GM19239 (cell line): ENCODE measurements around the gene AFF4.

ENCODE experiments used
- DNase-seq: peaks from one replicate; pipeline ENCODE4 v3.0.0; 2011; ENCODE audit warnings: low spot score; ENCODE audit not compliant: insufficient read length
- FAIRE-seq: peaks from 2 replicates; lab custom pipeline; 2011; peaks lifted over from hg19 to GRCh38; lab: Jason Lieb, UNC

Gene AFF4

GRCh38 chr5:132831095-132831860, 132.2 kb downstream of the AFF4 start:
- DNase-seq (no peak), FAIRE-seq (no peak)

- FAIRE-seq = peak; percentile 31
- peak; percentile 85 for DNase-seq
Observed at GRCh38 chr5:132830436-132831094, 132.9 kb downstream of the AFF4 start, which contains the start of gene SHROOM1. Gene SHROOM1 (minus strand): TSS chr5:132830647. CDS start chr5:132826140, 4,507 bp downstream.

- peak; percentile 44 for FAIRE-seq
- peak; percentile 97 for DNase-seq
Observed at GRCh38 chr5:132829742-132830435, 133.5 kb downstream of the AFF4 start.

DNA sequence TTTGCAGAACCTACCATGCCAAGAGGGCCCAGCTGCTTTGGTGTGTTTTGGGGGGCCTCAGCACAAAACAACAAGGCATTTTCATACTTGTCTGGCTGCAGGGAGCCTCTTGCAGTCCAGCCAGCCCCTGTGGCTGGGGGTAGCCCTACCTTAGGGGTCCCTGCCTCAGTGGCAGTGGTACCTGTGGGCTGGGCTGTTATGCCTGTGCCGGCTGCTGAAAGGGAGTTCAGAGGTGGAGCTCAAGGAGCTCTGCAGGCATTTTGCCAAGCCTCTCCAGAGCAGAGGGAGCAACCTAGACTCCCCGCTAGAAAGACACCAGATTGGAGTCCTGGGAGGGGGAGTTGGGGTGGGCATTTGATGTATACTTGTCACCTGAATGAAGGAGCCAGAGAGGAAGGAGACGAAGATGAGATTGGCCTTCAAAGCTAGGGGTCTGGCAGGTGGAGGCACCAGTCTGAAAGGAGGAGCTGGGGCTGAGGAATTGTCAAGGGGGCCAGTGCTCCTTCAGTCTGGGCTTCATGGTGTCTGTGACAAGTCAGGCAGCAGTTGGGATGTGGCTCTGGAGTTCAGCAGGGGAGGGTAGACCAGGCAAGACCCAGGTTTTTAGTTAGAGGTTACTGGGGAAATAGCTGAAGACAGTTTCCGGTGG, 134.5 kb downstream of the AFF4 start:
- no peak for DNase-seq
- FAIRE-seq = no peak

DNA sequence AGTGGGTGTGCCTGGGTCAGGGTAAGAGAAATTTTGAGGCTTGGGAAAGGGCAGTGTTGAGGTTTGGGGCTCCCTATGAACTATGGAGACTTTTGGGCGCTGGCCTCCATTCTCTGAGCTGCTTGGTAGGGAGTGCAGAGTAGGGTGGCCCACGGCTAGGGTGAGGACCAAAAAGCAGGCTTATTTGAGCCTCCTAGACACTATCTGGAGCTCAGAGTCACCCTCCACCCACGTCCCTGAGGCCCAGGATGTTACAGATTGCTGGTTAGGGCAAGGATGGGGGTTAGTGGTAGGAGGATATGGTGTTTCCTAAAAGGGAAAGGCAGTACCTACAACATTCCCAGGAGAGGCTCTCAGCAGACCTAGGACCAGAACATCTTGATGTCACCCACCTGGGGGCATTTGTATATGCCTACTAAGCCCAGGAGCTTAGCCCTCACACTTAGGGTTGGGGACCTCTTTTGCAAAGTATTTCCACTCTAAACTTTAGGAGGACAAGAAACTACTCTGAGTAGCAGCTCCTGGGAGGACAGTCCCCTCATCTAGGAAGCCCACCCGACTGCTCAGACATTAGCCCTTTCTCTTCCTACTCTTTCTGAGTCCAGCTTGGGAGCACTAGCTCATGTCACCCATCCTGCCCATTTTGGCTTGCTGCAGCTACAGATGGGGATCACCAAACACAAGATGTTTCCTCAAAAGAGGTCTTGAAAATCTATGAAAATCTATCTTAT, 135.3 kb downstream of the AFF4 start:
- no peak for DNase-seq
- no peak for FAIRE-seq

GRCh38 chr5:132826424-132827082, 136.9 kb downstream of the AFF4 start:
- no peak for FAIRE-seq
- no peak for DNase-seq

GRCh38 chr5:132825834-132826391, 137.5 kb downstream of the AFF4 start:
- no peak for FAIRE-seq
- no peak for DNase-seq
